ENCODE results near the gene TUFT1. TPM values are rescaled to one million over a fixed set of nuclear protein-coding genes. Genes with fewer than 3 reads are reported as not detected.

The TUFT1 gene
- polyA plus RNA-seq, 1 donor from 2014 or later: 25.8 TPM

DNA sequence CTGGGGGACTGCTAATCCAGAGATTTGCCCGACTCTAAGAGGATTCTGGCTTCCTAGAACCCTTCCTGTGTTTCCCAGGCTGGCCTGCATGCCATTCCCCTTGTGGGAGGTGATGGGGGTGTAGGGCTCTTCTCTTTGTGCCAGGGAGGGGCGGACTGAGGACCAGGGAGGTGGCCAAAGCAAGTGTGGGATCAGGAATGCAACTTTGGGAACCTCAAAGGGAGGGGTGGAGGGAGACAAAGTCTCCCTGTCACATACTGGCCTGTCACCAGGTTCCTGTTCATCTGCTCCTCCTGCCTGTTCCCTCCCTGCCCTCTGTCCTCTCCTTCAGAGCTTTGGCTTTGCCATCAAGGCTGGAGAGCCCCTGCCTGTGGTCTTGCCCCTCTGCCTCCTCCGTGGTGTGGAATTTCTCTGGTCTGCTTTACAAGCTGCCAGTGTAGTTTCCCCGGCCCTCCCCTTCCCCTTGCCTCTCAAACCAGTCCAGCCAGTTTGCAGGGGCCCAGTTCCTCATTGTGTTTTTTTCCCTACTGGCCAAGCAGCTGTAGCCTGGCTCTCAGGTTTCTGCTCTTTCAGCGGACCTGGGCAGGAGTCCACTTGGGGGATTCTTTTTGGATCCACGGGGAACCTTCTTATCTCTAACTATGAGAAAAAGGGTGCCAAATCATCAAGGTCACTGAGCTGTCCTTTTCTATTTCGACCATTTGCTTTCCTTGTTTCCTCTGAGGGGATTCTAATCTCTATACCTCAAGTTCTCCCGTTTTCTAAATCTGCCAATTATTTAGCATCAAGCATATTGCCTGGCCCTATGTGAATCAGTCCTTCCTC is 27.1 kb upstream of the TUFT1 start:
- H3K36me3 ChIP-seq (ENCODE audit: insufficient read depth, low read length): no peaks in the 10 kb centered on the region
- TF ChIP-seq MXI1 (conservative IDR thresholded peaks at IDR 0.05; ENCODE audit: poor library complexity, severe bottlenecking) (no peak), EP300 (conservative IDR thresholded peaks at IDR 0.05; ENCODE audit: poor library complexity, severe bottlenecking) (no peak)
- no peak overlapping the region for H3K27ac ChIP-seq (ENCODE audit: low read length)
- H4K20me1 ChIP-seq (ENCODE audit: insufficient read depth): no peaks in the 10 kb centered on the region
- peaks cover 13% of the 10 kb centered on the region for H3K27me3 ChIP-seq (ENCODE audit: insufficient read depth, low read depth, low read length)
- no peaks in the 10 kb centered on the region for H3K9me2 ChIP-seq (ENCODE audit: insufficient read depth, low read length)
- H3K9me3 ChIP-seq (ENCODE audit: low read length): no peaks in the 10 kb centered on the region
- H2AFZ ChIP-seq (ENCODE audit: low read depth, low read length): no peak overlapping the region
- no peaks in the 10 kb centered on the region for H3K79me2 ChIP-seq (replicated peaks; ENCODE audit: insufficient read depth, low read length)
- H3K4me2 ChIP-seq (ENCODE audit: low read length): peak overlapping the region; percentile 10
- H3K9ac ChIP-seq (ENCODE audit: low read length): peak overlapping the region; percentile 9
- H3F3A ChIP-seq (ENCODE audit: insufficient read depth, low read length, poor library complexity, severe bottlenecking): peaks cover 9% of the 10 kb centered on the region
- peak overlapping the region; percentile 90 for H3K4me3 ChIP-seq (ENCODE audit: low read length)

DNA sequence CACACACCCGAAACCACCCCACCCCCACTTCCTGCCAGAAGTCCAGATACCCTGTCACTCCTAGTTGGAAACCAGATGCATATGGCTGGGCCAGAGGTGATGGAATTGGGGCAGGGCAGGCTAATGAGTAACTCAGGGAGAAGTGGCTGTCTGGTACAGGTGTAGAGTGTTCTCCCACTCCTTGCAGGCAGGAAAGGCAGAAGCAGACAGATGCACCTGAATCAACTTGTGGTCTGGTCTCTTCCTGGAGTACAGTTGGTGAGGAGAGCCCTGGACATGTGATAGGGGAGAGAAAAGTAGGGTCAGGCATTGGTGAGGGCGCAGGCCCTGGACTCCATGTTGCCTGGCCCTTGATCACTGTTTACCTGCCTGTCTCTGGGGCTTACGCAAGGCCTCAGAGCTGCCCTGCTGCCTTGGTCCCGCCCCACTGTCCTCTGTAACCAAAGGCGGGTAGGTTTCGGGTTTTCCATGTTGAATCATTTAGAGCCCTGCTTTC is 26.4 kb upstream of the TUFT1 start:
- Histone ChIP-seq H3K79me2 (replicated peaks; ENCODE audit: insufficient read depth, low read length) (no peaks in the 10 kb centered on the region), H3F3A (ENCODE audit: insufficient read depth, low read length, poor library complexity, severe bottlenecking) (peaks cover 9% of the 10 kb centered on the region), H3K27ac (ENCODE audit: low read length) (no peak overlapping the region), H3K4me2 (ENCODE audit: low read length) (no peak overlapping the region), H3K4me3 (ENCODE audit: low read length) (no peak overlapping the region), H3K9me2 (ENCODE audit: insufficient read depth, low read length) (no peaks in the 10 kb centered on the region), H4K20me1 (ENCODE audit: insufficient read depth) (no peaks in the 10 kb centered on the region), H2AFZ (ENCODE audit: low read depth, low read length) (no peak overlapping the region), H3K9ac (ENCODE audit: low read length) (no peak overlapping the region), H3K36me3 (ENCODE audit: insufficient read depth, low read length) (no peaks in the 10 kb centered on the region), H3K9me3 (ENCODE audit: low read length) (no peaks in the 10 kb centered on the region), H3K27me3 (ENCODE audit: insufficient read depth, low read depth, low read length) (peaks cover 13% of the 10 kb centered on the region)
- TF ChIP-seq RAD21 (conservative IDR thresholded peaks at IDR 0.05): no peak
- TF ChIP-seq EZH2 (IDR thresholded peaks at IDR 0.05; ENCODE audit: borderline replicate concordance, insufficient read depth, low read length, poor library complexity, severe bottlenecking): no peak
- TF ChIP-seq TAF1 (IDR thresholded peaks at IDR 0.05; ENCODE audit: low read depth): no peak
- no peak for TF ChIP-seq SMC3 (conservative IDR thresholded peaks at IDR 0.05; ENCODE audit: poor library complexity)
- TF ChIP-seq POLR2AphosphoS5 (IDR thresholded peaks at IDR 0.05): no peak
- no peak for TF ChIP-seq EP300 (conservative IDR thresholded peaks at IDR 0.05; ENCODE audit: poor library complexity, severe bottlenecking)
- TF ChIP-seq, protein P1, sequence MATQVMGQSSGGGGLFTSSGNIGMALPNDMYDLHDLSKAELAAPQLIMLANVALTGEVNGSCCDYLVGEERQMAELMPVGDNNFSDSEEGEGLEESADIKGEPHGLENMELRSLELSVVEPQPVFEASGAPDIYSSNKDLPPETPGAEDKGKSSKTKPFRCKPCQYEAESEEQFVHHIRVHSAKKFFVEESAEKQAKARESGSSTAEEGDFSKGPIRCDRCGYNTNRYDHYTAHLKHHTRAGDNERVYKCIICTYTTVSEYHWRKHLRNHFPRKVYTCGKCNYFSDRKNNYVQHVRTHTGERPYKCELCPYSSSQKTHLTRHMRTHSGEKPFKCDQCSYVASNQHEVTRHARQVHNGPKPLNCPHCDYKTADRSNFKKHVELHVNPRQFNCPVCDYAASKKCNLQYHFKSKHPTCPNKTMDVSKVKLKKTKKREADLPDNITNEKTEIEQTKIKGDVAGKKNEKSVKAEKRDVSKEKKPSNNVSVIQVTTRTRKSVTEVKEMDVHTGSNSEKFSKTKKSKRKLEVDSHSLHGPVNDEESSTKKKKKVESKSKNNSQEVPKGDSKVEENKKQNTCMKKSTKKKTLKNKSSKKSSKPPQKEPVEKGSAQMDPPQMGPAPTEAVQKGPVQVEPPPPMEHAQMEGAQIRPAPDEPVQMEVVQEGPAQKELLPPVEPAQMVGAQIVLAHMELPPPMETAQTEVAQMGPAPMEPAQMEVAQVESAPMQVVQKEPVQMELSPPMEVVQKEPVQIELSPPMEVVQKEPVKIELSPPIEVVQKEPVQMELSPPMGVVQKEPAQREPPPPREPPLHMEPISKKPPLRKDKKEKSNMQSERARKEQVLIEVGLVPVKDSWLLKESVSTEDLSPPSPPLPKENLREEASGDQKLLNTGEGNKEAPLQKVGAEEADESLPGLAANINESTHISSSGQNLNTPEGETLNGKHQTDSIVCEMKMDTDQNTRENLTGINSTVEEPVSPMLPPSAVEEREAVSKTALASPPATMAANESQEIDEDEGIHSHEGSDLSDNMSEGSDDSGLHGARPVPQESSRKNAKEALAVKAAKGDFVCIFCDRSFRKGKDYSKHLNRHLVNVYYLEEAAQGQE (IDR thresholded peaks at IDR 0.05; ENCODE audit: borderline replicate concordance): no peak
- TF ChIP-seq, protein P2, sequence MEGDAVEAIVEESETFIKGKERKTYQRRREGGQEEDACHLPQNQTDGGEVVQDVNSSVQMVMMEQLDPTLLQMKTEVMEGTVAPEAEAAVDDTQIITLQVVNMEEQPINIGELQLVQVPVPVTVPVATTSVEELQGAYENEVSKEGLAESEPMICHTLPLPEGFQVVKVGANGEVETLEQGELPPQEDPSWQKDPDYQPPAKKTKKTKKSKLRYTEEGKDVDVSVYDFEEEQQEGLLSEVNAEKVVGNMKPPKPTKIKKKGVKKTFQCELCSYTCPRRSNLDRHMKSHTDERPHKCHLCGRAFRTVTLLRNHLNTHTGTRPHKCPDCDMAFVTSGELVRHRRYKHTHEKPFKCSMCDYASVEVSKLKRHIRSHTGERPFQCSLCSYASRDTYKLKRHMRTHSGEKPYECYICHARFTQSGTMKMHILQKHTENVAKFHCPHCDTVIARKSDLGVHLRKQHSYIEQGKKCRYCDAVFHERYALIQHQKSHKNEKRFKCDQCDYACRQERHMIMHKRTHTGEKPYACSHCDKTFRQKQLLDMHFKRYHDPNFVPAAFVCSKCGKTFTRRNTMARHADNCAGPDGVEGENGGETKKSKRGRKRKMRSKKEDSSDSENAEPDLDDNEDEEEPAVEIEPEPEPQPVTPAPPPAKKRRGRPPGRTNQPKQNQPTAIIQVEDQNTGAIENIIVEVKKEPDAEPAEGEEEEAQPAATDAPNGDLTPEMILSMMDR (IDR thresholded peaks at IDR 0.05; ENCODE audit: poor library complexity, severe bottlenecking): no peak
- TF ChIP-seq MXI1 (conservative IDR thresholded peaks at IDR 0.05; ENCODE audit: poor library complexity, severe bottlenecking): no peak
